Measurements from ENCODE around the gene EPHB3. TPM values are rescaled to one million over a fixed set of nuclear protein-coding genes. Genes with fewer than 3 reads are reported as not detected.

EPHB3 gene
- polyA plus RNA-seq, 1 of the 3 experiments (the other 2 are of a cell fraction), result 4.2 TPM

DNA sequence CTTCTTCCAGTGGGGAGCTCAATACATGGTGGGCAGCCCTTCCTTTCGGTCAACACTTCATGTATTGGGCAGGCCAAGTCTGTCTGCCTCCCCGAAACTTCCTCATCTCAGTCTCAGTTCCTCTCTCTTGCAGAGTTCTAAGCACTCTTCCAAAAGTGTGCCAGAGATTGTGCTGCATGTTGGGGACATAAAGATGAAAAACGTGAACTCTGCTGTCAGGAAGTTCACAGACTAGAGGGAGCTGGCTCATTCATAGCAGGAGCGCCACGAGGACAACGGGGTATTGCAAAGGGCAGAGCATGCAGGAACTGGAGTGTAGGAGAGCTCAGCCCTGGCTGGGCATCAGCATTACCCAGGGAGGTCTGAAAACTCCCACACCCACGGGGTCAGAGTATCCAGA is 15.3 kb upstream of the EPHB3 start:
- POLR2A ChIA-PET, result no interaction called here
- no peak overlapping the region for H3K4me2 ChIP-seq
- WGBS (ENCODE audit: low lambda C conversion rate), result 49% methylated on average over 7 of the region's 7 CpGs

DNA sequence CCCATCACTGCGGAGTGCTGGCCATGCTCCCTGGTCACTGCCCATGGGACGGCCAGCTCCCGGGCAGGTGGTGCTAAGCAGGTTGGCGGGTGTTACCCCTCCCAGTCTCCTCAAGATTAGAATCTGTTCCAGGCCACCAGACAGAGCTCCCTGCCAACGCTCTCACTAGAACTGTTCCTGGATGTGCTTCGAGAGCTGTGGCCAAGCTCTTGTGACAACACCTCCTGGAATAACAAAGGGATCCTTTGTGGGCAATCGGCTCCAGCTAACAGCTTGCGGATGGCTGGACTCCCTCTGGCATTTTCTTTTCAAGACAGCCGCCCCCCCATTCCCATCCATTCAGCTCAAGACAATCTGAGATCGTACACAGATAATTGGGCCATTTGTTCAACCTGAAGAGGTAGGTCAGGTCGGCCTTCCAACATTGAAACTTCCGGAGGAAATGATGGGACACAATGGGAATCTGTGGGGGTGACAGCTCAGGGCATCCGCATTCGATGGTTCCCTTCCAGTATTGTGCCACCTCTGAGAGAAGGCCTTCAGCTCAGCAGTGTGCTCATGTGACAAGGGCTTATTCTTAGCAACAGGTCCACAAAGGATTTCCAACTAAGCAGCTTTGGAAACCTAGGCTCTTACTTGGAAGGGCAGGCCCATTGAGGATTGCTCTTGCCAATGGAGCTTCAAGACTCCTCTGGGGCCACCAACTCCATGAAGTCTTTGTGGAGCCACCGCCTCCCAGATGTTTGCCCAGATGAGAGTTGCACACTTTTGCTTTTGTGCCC is 11.6 kb upstream of the EPHB3 start:
- Histone ChIP-seq H3K4me1 (ENCODE audit: control insufficient read depth in 1 of 2, insufficient read depth in 2 of 2, low read depth in 1 of 2, low read length in 1 of 2) (no peaks in the 10 kb centered on the region), H3K27me3 (ENCODE audit: insufficient read depth) (peaks cover 9% of the 10 kb centered on the region; the same call in 1 of the 2 replicates), H2AFZ (ENCODE audit: low read depth) (no peak overlapping the region), H4K20me1 (ENCODE audit: insufficient read depth) (no peaks in the 10 kb centered on the region), H3K9me2 (no peaks in the 10 kb centered on the region), H3K9ac (no peak overlapping the region), H3K9me3 (no peaks in the 10 kb centered on the region), H3K4me2 (no peak overlapping the region), H3K36me3 (replicated peaks in 1 of 2; ENCODE audit: control insufficient read depth in 1 of 2, insufficient read depth in 2 of 2, low read length in 1 of 2) (no peaks in the 10 kb centered on the region), H3K27ac (ENCODE audit: low read depth in 2 of 2, low read length in 1 of 2) (no peak overlapping the region), H3K4me3 (ENCODE audit: low read depth in 2 of 2, low read length in 1 of 2) (no peak overlapping the region), H3K79me2 (ENCODE audit: insufficient read depth) (no peaks in the 10 kb centered on the region), H3F3A (replicated peaks; ENCODE audit: insufficient read depth) (peaks cover under 1% of the 10 kb centered on the region)
- ChIA-PET CTCF (interaction anchor here (0.8 to 4.3 kb wide), 11 partner anchors 9 to 253 kb away, joined by 3 to 25 read pairs (median 5); no protein-coding TSS in a partner anchor), POLR2A (no interaction called here)
- DNase-seq, result no peak
- 68% methylated on average over 10 of the region's 15 CpGs for WGBS (ENCODE audit: low lambda C conversion rate)
- no peak for TF ChIP-seq TEAD4 (IDR thresholded peaks at IDR 0.05; ENCODE audit: borderline replicate concordance, insufficient read depth)
- TF ChIP-seq SIN3A (IDR thresholded peaks at IDR 0.05; ENCODE audit: borderline replicate concordance, low read depth, low read length), result no peak
- no peak for TF ChIP-seq TAF1 (IDR thresholded peaks at IDR 0.05; ENCODE audit: borderline replicate concordance, low read depth, low read length)
- TF ChIP-seq, protein P1, sequence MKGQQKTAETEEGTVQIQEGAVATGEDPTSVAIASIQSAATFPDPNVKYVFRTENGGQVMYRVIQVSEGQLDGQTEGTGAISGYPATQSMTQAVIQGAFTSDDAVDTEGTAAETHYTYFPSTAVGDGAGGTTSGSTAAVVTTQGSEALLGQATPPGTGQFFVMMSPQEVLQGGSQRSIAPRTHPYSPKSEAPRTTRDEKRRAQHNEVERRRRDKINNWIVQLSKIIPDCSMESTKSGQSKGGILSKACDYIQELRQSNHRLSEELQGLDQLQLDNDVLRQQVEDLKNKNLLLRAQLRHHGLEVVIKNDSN (IDR thresholded peaks at IDR 0.05; ENCODE audit: borderline replicate concordance, low read depth), result no peak
- no peak for TF ChIP-seq RCOR1 (IDR thresholded peaks at IDR 0.05; ENCODE audit: low read length)
- no peak for TF ChIP-seq GABPA (IDR thresholded peaks at IDR 0.05; ENCODE audit: low read depth)
- TF ChIP-seq YY1 (IDR thresholded peaks at IDR 0.05; ENCODE audit: low read depth), result no peak
- no peak for TF ChIP-seq JUND (IDR thresholded peaks at IDR 0.05)
- no peak for TF ChIP-seq TCF12 (IDR thresholded peaks at IDR 0.05)
- TF ChIP-seq FOXM1 (IDR thresholded peaks at IDR 0.05; ENCODE audit: low read depth), result no peak
- no peak for TF ChIP-seq NFIC (IDR thresholded peaks at IDR 0.05; ENCODE audit: borderline replicate concordance)
- no peak for TF ChIP-seq FOXJ3 (CRISPR knock-in tag; IDR thresholded peaks at IDR 0.05)
- TF ChIP-seq, protein P2, sequence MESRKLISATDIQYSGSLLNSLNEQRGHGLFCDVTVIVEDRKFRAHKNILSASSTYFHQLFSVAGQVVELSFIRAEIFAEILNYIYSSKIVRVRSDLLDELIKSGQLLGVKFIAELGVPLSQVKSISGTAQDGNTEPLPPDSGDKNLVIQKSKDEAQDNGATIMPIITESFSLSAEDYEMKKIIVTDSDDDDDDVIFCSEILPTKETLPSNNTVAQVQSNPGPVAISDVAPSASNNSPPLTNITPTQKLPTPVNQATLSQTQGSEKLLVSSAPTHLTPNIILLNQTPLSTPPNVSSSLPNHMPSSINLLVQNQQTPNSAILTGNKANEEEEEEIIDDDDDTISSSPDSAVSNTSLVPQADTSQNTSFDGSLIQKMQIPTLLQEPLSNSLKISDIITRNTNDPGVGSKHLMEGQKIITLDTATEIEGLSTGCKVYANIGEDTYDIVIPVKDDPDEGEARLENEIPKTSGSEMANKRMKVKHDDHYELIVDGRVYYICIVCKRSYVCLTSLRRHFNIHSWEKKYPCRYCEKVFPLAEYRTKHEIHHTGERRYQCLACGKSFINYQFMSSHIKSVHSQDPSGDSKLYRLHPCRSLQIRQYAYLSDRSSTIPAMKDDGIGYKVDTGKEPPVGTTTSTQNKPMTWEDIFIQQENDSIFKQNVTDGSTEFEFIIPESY (IDR thresholded peaks at IDR 0.05; ENCODE audit: borderline replicate concordance, low read depth), result no peak
- no peak for TF ChIP-seq POLR2AphosphoS5 (IDR thresholded peaks at IDR 0.05; ENCODE audit: low read depth, low read length)
- TF ChIP-seq GATA2 (CRISPR knock-in tag; IDR thresholded peaks at IDR 0.05), result no peak

More for the DNA sequence above, 15.3 kb upstream of the EPHB3 start:
- Histone ChIP-seq H3K36me3 (replicated peaks in 1 of 2; ENCODE audit: control insufficient read depth in 1 of 2, insufficient read depth in 2 of 2, low read length in 1 of 2) (no peaks in the 10 kb centered on the region), H3K9me2 (no peaks in the 10 kb centered on the region), H3F3A (replicated peaks; ENCODE audit: insufficient read depth) (peaks cover 4% of the 10 kb centered on the region), H3K4me3 (ENCODE audit: low read depth in 2 of 2, low read length in 1 of 2) (no peak overlapping the region), H3K27ac (ENCODE audit: low read depth in 2 of 2, low read length in 1 of 2) (no peak overlapping the region), H4K20me1 (ENCODE audit: insufficient read depth) (no peaks in the 10 kb centered on the region), H3K79me2 (ENCODE audit: insufficient read depth) (no peaks in the 10 kb centered on the region), H3K9ac (no peak overlapping the region), H2AFZ (ENCODE audit: low read depth) (no peak overlapping the region), H3K27me3 (ENCODE audit: insufficient read depth) (peaks cover 23% of the 10 kb centered on the region; the same call in 1 of the 2 replicates), H3K4me1 (ENCODE audit: control insufficient read depth in 1 of 2, insufficient read depth in 2 of 2, low read depth in 1 of 2, low read length in 1 of 2) (peaks cover 0 to 4% of the 10 kb centered on the region in 2 experiments; a peak in 1 of 4 replicates), H3K9me3 (no peaks in the 10 kb centered on the region)
- TF ChIP-seq GABPA (IDR thresholded peaks at IDR 0.05; ENCODE audit: low read depth) (no peak), SMC3 (IDR thresholded peaks at IDR 0.05; ENCODE audit: low read depth, low read length) (no peak), FOSL2 (IDR thresholded peaks at IDR 0.05; ENCODE audit: borderline replicate concordance, low read depth) (no peak)
- TF ChIP-seq, protein P3, sequence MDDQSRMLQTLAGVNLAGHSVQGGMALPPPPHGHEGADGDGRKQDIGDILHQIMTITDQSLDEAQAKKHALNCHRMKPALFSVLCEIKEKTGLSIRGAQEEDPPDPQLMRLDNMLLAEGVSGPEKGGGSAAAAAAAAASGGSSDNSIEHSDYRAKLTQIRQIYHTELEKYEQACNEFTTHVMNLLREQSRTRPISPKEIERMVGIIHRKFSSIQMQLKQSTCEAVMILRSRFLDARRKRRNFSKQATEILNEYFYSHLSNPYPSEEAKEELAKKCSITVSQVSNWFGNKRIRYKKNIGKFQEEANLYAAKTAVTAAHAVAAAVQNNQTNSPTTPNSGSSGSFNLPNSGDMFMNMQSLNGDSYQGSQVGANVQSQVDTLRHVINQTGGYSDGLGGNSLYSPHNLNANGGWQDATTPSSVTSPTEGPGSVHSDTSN (IDR thresholded peaks at IDR 0.05), result no peak
- TF ChIP-seq, protein P1 (IDR thresholded peaks at IDR 0.05; ENCODE audit: borderline replicate concordance, low read depth), result no peak
- TF ChIP-seq, protein P4, sequence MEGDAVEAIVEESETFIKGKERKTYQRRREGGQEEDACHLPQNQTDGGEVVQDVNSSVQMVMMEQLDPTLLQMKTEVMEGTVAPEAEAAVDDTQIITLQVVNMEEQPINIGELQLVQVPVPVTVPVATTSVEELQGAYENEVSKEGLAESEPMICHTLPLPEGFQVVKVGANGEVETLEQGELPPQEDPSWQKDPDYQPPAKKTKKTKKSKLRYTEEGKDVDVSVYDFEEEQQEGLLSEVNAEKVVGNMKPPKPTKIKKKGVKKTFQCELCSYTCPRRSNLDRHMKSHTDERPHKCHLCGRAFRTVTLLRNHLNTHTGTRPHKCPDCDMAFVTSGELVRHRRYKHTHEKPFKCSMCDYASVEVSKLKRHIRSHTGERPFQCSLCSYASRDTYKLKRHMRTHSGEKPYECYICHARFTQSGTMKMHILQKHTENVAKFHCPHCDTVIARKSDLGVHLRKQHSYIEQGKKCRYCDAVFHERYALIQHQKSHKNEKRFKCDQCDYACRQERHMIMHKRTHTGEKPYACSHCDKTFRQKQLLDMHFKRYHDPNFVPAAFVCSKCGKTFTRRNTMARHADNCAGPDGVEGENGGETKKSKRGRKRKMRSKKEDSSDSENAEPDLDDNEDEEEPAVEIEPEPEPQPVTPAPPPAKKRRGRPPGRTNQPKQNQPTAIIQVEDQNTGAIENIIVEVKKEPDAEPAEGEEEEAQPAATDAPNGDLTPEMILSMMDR (IDR thresholded peaks at IDR 0.05), result no peak
- DNase-seq, result no peak
- CTCF ChIA-PET, result interaction anchor here (1.0 to 11.7 kb wide), 13 partner anchors 9 to 257 kb away, joined by 3 to 165 read pairs (median 4); partner anchors contain the start of gene EPHB3

Measured in SK-N-SH (cell line).